Natural killer cell (primary cell): Measurements from ENCODE around the gene GMPPB. TPM values are rescaled to one million over a fixed set of nuclear protein-coding genes. Genes with fewer than 3 reads are reported as not detected.

Source experiments
- ATAC-seq, 3 donors: fragments of 150-1000 bp in 2 of 3; fragments of 200-7000 bp in 1 of 3; cut with Tn5 transposase; 1 replicate in 1 of 3; 2 replicates in 2 of 3; pipeline ENCODE4 v1.10.0; 2021; ENCODE audit warnings: mild to moderate bottlenecking in 2 of 3, moderate library complexity in 2 of 3
- DNase-seq, 2 donors: peaks; one replicate each; pipeline versions ENCODE4 v3.0.0 to v3.0.0-alpha.2; 2013 to 2021; ENCODE audit warnings: mixed read lengths in 1 of 2
- H3K27ac ChIP-seq: one replicate; pipeline ENCODE4 v1.5.1; 2013; ENCODE audit warnings: mild to moderate bottlenecking, low read length
- H3K27me3 ChIP-seq: one replicate; pipeline ENCODE4 v1.6.1; 2013; ENCODE audit warnings: low read length; ENCODE audit not compliant: control insufficient read depth, insufficient read depth
- H3K36me3 ChIP-seq: one replicate; pipeline ENCODE4 v1.6.1; 2013; ENCODE audit warnings: low read length; ENCODE audit not compliant: control insufficient read depth, insufficient read depth
- H3K4me1 ChIP-seq: one replicate; pipeline ENCODE4 v1.6.1; 2013; ENCODE audit warnings: low read length; ENCODE audit not compliant: control insufficient read depth, insufficient read depth
- H3K4me3 ChIP-seq: one replicate; pipeline ENCODE4 v1.5.1; 2013; ENCODE audit warnings: low read length
- H3K9me3 ChIP-seq: one replicate; pipeline ENCODE4 v1.6.1; 2013; ENCODE audit warnings: low read length; ENCODE audit not compliant: control insufficient read depth, insufficient read depth
- H3K27ac Mint-ChIP-seq, 2 donors: one replicate each; pipeline ENCODE4 v1.8.0; 2022; ENCODE audit warnings: mild to moderate bottlenecking in 2 of 2, mixed read lengths in 2 of 2, moderate library complexity in 1 of 2
- H3K27me3 Mint-ChIP-seq, 2 donors: one replicate each; pipeline ENCODE4 v1.8.0; 2022; ENCODE audit warnings: low read depth in 2 of 2, mixed read lengths in 2 of 2
- H3K36me3 Mint-ChIP-seq: one replicate; pipeline ENCODE4 v1.8.0; 2022; ENCODE audit warnings: mixed read lengths
- H3K4me1 Mint-ChIP-seq, 2 donors: one replicate each; pipeline ENCODE4 v1.8.0; 2022; ENCODE audit warnings: mixed read lengths in 2 of 2
- H3K4me3 Mint-ChIP-seq: one replicate; pipeline ENCODE4 v1.8.0; 2022; ENCODE audit warnings: mild to moderate bottlenecking, moderate library complexity, mixed read lengths
- H3K9me3 Mint-ChIP-seq, 2 donors: one replicate each; pipeline ENCODE4 v1.8.0; 2022; ENCODE audit warnings: mixed read lengths in 2 of 2
- WGBS: methylation state at CpG from one replicate; pipeline ENCODE4 v1.1.7; 2013; ENCODE audit warnings: missing lambda C conversion rate; ENCODE audit not compliant: insufficient coverage; 5-methylcytosine and 5-hydroxymethylcytosine counted together
- intact Hi-C: fragments of 100-400 bp; cut with micrococcal nuclease; formaldehyde crosslinking; loops from one replicate; pipeline ENCODE4 v1.14.2; 2022
- total RNA-seq, 4 donors: library from RNA; stranded (reverse); fragments of 120-200 nt in 1 of 4; gene quantifications; one replicate each; pipeline versions ENCODE4 v1.2.3 to v1.2.4, GENCODE V29; 2013 to 2022
- TF ChIP-seq, protein P1 (sequence below): fragments of 200-600 bp; IDR thresholded peaks from one replicate; pipeline ENCODE4 v1.8.0; 2022; ENCODE audit warnings: antibody characterized with exemption

Gene GMPPB
- total RNA-seq, 3 donors from 2014 or later (not counting 1 experiment from before 2014, with no cell fraction given) = 24.1 to 28.9 (median 27.5) TPM

GRCh38 chr3:49727154-49727923 lies 3.6 kb upstream of the GMPPB start:
- H3K27me3 ChIP-seq = no peaks in the 10 kb centered on the region
- no peak overlapping the region for H3K4me3 ChIP-seq
- Mint-ChIP-seq H3K9me3 (no peaks in the 10 kb centered on the region), H3K36me3 (peaks cover 6% of the 10 kb centered on the region), H3K27me3 (no peaks in the 10 kb centered on the region), H3K4me1 (peaks cover 17 to 20% of the 10 kb centered on the region in 2 donors), H3K4me3 (no peak overlapping the region), H3K27ac (no peak overlapping the region)
- WGBS = 91% methylated on average over 19 of the region's 19 CpGs
- H3K4me1 ChIP-seq = peaks cover 25% of the 10 kb centered on the region
- intact Hi-C loops = no loop called here
- no peak for DNase-seq
- H3K27ac ChIP-seq = peak overlapping the region; percentile 37
- no peaks in the 10 kb centered on the region for H3K9me3 ChIP-seq
- TF ChIP-seq, protein P1, sequence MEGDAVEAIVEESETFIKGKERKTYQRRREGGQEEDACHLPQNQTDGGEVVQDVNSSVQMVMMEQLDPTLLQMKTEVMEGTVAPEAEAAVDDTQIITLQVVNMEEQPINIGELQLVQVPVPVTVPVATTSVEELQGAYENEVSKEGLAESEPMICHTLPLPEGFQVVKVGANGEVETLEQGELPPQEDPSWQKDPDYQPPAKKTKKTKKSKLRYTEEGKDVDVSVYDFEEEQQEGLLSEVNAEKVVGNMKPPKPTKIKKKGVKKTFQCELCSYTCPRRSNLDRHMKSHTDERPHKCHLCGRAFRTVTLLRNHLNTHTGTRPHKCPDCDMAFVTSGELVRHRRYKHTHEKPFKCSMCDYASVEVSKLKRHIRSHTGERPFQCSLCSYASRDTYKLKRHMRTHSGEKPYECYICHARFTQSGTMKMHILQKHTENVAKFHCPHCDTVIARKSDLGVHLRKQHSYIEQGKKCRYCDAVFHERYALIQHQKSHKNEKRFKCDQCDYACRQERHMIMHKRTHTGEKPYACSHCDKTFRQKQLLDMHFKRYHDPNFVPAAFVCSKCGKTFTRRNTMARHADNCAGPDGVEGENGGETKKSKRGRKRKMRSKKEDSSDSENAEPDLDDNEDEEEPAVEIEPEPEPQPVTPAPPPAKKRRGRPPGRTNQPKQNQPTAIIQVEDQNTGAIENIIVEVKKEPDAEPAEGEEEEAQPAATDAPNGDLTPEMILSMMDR = no peak
- H3K36me3 ChIP-seq = peaks cover 29% of the 10 kb centered on the region
- no peak for ATAC-seq

DNA sequence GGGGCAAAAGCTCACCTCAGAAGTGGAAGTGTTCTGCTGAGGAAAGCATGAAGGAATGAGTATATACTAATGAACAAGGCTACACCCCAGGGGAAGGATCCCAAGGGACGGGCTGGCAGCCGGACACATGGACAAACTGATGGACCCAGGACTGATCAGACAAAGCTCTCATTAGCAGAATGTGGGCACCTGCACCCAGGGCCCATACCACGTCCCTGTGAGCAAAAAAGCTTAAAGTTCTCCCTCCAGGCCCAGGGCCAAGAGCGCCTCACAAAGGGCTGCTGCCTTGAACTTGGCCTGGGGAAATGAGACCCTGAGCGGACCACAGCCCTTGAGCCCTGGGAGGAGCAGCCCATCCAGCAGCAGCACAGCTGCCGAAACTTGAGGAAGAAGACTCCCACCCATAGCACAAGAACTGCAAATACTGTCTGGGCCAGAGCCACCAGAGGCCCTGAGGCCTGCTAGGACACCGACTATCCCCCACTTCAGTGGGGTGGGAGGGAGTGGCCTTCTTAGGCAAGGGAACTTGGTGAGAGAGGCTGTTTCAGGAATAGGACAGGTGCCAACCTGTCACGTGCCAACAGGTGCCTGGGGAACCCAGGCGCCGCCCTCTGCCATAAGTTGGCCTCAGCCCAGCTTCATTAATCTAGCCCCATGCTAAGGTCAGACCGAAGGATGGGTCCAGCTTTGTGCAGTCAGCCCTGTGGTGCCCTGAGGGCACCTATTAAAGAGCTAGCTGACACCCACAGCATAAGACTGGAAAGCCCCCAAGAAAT lies 2.3 kb upstream of the GMPPB start:
- intact Hi-C loops = no loop called here
- H3K27me3 ChIP-seq = no peaks in the 10 kb centered on the region
- DNase-seq = no peak
- ATAC-seq = no peak
- no peaks in the 10 kb centered on the region for H3K9me3 Mint-ChIP-seq
- peaks cover 2% of the 10 kb centered on the region for H3K36me3 Mint-ChIP-seq
- peaks cover 28% of the 10 kb centered on the region for H3K36me3 ChIP-seq
- H3K4me3 ChIP-seq = no peak overlapping the region
- H3K4me1 Mint-ChIP-seq = peaks cover 18 to 24% of the 10 kb centered on the region in 2 donors
- H3K27me3 Mint-ChIP-seq = no peaks in the 10 kb centered on the region
- TF ChIP-seq, protein P1 = no peak
- H3K4me3 Mint-ChIP-seq = no peak overlapping the region
- H3K9me3 ChIP-seq = no peaks in the 10 kb centered on the region
- peaks cover 28% of the 10 kb centered on the region for H3K4me1 ChIP-seq
- WGBS = 96% methylated on average over 11 of the region's 11 CpGs
- peak overlapping the region; percentile 21 to 43 for H3K27ac Mint-ChIP-seq
- H3K27ac ChIP-seq = peak overlapping the region; percentile 37

DNA sequence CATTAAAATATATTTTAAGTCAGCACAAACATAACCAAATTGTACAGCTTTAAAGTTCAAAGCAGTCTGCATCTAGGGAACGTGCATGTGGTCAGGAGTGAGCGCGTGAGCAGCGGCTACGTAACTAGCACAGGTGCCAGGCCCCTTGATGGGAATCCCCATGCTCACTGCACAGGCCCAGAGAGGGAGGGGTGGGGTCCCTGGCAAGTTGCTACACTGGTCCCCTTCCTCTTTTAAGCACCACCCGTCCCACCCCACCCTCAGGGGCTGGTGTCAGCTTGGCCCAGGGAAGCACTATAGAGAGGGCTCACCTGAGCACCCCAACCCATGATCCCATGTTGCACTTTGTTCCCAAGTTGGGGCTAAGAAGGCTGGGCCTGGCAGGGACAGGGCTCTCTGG lies 835 bp upstream of the GMPPB start:
- Mint-ChIP-seq H3K27me3 (no peaks in the 10 kb centered on the region), H3K9me3 (no peaks in the 10 kb centered on the region), H3K27ac (peak overlapping the region; percentile 88 to 93), H3K4me1 (peaks cover 21 to 32% of the 10 kb centered on the region in 2 donors), H3K36me3 (no peaks in the 10 kb centered on the region), H3K4me3 (peak overlapping the region; percentile 92)
- Histone ChIP-seq H3K27ac (peak overlapping the region; percentile 96), H3K27me3 (no peaks in the 10 kb centered on the region), H3K36me3 (peaks cover 27% of the 10 kb centered on the region), H3K9me3 (no peaks in the 10 kb centered on the region), H3K4me3 (peak overlapping the region; percentile 88), H3K4me1 (peaks cover 38% of the 10 kb centered on the region)
- ATAC-seq (no peak), DNase-seq (peak in 1 of 2 donors; percentile 78)
- WGBS = 25% methylated on average over 6 of the region's 6 CpGs
- TF ChIP-seq, protein P1 = no peak
- intact Hi-C loops = no loop called here
